ENCODE results near the gene CDCP2. TPM values are rescaled to one million over a fixed set of nuclear protein-coding genes. Genes with fewer than 3 reads are reported as not detected.

CDCP2 gene
- total and polyA plus RNA-seq, 2 experiments from 2014 or later = not detected

DNA sequence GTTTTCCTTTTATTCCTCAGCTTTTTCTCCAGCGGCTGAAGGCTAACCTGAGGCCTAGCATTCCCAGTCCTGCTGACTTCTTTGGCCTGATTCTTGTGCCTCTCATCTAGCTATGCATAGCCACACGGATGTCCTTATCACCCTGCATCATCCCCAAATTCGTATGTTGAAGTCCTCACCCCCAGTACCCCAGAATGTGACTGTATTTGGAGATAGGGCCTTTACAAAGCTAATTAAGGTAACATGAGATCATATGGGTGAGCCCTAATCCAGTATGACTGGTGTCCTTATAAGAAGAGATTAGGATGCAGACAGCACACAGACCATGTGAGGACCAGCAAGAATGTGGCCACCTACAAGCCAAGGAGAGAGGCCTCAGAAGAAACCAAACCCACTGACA lies 44.6 kb downstream of the CDCP2 start:
- ATAC-seq (no peak), DNase-seq (ENCODE audit: low spot score) (no peak)
- Mint-ChIP-seq H3K27me3 (ENCODE audit: insufficient read depth, low read depth, poor library complexity) (peaks cover 2% of the 10 kb centered on the region), H3K4me1 (peaks cover 2% of the 10 kb centered on the region), H3K36me3 (ENCODE audit: low read depth) (no peaks in the 10 kb centered on the region), H3K9me3 (no peaks in the 10 kb centered on the region; the same call in 2 of the 3 replicates), H3K4me3 (no peak overlapping the region), H3K27ac (no peak overlapping the region)
- Histone ChIP-seq H3K27ac (ENCODE audit: low read depth) (no peak overlapping the region), H3K9me2 (ENCODE audit: insufficient read depth) (no peaks in the 10 kb centered on the region), H2AFZ (no peak overlapping the region), H3K27me3 (ENCODE audit: insufficient read depth) (no peaks in the 10 kb centered on the region), H3K4me3 (no peak overlapping the region), H3K36me3 (ENCODE audit: insufficient read depth) (no peaks in the 10 kb centered on the region), H3K4me2 (no peak overlapping the region), H3K4me1 (ENCODE audit: insufficient read depth) (no peaks in the 10 kb centered on the region), H3F3A (replicated peaks; ENCODE audit: low read depth) (no peaks in the 10 kb centered on the region), H3K79me2 (replicated peaks; ENCODE audit: insufficient read depth) (no peaks in the 10 kb centered on the region), H4K20me1 (replicated peaks; ENCODE audit: insufficient read depth) (no peaks in the 10 kb centered on the region)
- TF ChIP-seq ZNF331 (CRISPR knock-in tag; IDR thresholded peaks at IDR 0.05; ENCODE audit: low read depth) (no peak), EZH2phosphoT487 (IDR thresholded peaks at IDR 0.05; ENCODE audit: unreplicated experiment) (no peak), NANOG (IDR thresholded peaks at IDR 0.05; ENCODE audit: borderline replicate concordance) (no peak), CREB1 (CRISPR knock-in tag; IDR thresholded peaks at IDR 0.05; ENCODE audit: low read depth) (no peak), POLR2AphosphoS5 (IDR thresholded peaks at IDR 0.05; ENCODE audit: low read depth) (no peak), EZH2 (IDR thresholded peaks at IDR 0.05; ENCODE audit: low read depth, unreplicated experiment) (no peak), ZNF114 (CRISPR knock-in tag; IDR thresholded peaks at IDR 0.05) (no peak), JUNB (IDR thresholded peaks at IDR 0.05; ENCODE audit: unreplicated experiment) (no peak), STAT1 (IDR thresholded peaks at IDR 0.05; ENCODE audit: unreplicated experiment) (no peak)
- TF ChIP-seq, protein P1, sequence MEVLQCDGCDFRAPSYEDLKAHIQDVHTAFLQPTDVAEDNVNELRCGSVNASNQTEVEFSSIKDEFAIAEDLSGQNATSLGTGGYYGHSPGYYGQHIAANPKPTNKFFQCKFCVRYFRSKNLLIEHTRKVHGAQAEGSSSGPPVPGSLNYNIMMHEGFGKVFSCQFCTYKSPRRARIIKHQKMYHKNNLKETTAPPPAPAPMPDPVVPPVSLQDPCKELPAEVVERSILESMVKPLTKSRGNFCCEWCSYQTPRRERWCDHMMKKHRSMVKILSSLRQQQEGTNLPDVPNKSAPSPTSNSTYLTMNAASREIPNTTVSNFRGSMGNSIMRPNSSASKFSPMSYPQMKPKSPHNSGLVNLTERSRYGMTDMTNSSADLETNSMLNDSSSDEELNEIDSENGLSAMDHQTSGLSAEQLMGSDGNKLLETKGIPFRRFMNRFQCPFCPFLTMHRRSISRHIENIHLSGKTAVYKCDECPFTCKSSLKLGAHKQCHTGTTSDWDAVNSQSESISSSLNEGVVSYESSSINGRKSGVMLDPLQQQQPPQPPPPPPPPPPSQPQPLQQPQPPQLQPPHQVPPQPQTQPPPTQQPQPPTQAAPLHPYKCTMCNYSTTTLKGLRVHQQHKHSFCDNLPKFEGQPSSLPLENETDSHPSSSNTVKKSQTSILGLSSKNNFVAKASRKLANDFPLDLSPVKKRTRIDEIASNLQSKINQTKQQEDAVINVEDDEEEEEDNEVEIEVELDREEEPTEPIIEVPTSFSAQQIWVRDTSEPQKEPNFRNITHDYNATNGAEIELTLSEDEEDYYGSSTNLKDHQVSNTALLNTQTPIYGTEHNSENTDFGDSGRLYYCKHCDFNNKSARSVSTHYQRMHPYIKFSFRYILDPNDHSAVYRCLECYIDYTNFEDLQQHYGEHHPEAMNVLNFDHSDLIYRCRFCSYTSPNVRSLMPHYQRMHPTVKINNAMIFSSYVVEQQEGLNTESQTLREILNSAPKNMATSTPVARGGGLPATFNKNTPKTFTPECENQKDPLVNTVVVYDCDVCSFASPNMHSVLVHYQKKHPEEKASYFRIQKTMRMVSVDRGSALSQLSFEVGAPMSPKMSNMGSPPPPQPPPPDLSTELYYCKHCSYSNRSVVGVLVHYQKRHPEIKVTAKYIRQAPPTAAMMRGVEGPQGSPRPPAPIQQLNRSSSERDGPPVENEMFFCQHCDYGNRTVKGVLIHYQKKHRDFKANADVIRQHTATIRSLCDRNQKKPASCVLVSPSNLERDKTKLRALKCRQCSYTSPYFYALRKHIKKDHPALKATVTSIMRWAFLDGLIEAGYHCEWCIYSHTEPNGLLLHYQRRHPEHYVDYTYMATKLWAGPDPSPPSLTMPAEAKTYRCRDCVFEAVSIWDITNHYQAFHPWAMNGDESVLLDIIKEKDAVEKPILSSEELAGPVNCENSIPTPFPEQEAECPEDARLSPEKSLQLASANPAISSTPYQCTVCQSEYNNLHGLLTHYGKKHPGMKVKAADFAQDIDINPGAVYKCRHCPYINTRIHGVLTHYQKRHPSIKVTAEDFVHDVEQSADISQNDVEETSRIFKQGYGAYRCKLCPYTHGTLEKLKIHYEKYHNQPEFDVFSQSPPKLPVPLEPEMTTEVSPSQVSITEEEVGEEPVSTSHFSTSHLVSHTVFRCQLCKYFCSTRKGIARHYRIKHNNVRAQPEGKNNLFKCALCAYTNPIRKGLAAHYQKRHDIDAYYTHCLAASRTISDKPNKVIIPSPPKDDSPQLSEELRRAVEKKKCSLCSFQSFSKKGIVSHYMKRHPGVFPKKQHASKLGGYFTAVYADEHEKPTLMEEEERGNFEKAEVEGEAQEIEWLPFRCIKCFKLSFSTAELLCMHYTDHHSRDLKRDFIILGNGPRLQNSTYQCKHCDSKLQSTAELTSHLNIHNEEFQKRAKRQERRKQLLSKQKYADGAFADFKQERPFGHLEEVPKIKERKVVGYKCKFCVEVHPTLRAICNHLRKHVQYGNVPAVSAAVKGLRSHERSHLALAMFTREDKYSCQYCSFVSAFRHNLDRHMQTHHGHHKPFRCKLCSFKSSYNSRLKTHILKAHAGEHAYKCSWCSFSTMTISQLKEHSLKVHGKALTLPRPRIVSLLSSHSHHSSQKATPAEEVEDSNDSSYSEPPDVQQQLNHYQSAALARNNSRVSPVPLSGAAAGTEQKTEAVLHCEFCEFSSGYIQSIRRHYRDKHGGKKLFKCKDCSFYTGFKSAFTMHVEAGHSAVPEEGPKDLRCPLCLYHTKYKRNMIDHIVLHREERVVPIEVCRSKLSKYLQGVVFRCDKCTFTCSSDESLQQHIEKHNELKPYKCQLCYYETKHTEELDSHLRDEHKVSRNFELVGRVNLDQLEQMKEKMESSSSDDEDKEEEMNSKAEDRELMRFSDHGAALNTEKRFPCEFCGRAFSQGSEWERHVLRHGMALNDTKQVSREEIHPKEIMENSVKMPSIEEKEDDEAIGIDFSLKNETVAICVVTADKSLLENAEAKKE (CRISPR knock-in tag; IDR thresholded peaks at IDR 0.05) = no peak
- TF ChIP-seq, protein P2, sequence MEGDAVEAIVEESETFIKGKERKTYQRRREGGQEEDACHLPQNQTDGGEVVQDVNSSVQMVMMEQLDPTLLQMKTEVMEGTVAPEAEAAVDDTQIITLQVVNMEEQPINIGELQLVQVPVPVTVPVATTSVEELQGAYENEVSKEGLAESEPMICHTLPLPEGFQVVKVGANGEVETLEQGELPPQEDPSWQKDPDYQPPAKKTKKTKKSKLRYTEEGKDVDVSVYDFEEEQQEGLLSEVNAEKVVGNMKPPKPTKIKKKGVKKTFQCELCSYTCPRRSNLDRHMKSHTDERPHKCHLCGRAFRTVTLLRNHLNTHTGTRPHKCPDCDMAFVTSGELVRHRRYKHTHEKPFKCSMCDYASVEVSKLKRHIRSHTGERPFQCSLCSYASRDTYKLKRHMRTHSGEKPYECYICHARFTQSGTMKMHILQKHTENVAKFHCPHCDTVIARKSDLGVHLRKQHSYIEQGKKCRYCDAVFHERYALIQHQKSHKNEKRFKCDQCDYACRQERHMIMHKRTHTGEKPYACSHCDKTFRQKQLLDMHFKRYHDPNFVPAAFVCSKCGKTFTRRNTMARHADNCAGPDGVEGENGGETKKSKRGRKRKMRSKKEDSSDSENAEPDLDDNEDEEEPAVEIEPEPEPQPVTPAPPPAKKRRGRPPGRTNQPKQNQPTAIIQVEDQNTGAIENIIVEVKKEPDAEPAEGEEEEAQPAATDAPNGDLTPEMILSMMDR (conservative IDR thresholded peaks at IDR 0.05; ENCODE audit: low read depth in 2 of 2) = no peak
- TF ChIP-seq, protein P3, sequence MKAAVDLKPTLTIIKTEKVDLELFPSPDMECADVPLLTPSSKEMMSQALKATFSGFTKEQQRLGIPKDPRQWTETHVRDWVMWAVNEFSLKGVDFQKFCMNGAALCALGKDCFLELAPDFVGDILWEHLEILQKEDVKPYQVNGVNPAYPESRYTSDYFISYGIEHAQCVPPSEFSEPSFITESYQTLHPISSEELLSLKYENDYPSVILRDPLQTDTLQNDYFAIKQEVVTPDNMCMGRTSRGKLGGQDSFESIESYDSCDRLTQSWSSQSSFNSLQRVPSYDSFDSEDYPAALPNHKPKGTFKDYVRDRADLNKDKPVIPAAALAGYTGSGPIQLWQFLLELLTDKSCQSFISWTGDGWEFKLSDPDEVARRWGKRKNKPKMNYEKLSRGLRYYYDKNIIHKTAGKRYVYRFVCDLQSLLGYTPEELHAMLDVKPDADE (IDR thresholded peaks at IDR 0.05) = no peak
- TF ChIP-seq, protein P4, sequence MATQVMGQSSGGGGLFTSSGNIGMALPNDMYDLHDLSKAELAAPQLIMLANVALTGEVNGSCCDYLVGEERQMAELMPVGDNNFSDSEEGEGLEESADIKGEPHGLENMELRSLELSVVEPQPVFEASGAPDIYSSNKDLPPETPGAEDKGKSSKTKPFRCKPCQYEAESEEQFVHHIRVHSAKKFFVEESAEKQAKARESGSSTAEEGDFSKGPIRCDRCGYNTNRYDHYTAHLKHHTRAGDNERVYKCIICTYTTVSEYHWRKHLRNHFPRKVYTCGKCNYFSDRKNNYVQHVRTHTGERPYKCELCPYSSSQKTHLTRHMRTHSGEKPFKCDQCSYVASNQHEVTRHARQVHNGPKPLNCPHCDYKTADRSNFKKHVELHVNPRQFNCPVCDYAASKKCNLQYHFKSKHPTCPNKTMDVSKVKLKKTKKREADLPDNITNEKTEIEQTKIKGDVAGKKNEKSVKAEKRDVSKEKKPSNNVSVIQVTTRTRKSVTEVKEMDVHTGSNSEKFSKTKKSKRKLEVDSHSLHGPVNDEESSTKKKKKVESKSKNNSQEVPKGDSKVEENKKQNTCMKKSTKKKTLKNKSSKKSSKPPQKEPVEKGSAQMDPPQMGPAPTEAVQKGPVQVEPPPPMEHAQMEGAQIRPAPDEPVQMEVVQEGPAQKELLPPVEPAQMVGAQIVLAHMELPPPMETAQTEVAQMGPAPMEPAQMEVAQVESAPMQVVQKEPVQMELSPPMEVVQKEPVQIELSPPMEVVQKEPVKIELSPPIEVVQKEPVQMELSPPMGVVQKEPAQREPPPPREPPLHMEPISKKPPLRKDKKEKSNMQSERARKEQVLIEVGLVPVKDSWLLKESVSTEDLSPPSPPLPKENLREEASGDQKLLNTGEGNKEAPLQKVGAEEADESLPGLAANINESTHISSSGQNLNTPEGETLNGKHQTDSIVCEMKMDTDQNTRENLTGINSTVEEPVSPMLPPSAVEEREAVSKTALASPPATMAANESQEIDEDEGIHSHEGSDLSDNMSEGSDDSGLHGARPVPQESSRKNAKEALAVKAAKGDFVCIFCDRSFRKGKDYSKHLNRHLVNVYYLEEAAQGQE (IDR thresholded peaks at IDR 0.05; ENCODE audit: unreplicated experiment) = no peak

Measured in GM23338 (cell line).